HCT116 (cell line): ENCODE data around the gene NAGLU.

Experiments used
- CEBPB ChIP-seq: IDR thresholded peaks from 2 replicates; pipeline ENCODE4 v1.6.1; 2012; ENCODE audit warnings: low read depth
- ELF1 ChIP-seq: IDR thresholded peaks from 2 replicates; pipeline ENCODE4 v1.6.1; 2012; ENCODE audit warnings: low read depth, borderline replicate concordance
- POLR2A ChIP-seq: IDR thresholded peaks from 2 replicates; pipeline ENCODE4 v1.7.0; 2011; ENCODE audit warnings: borderline replicate concordance; ENCODE audit not compliant: insufficient read depth, insufficient read length; ENCODE audit errors: extremely low read depth
- TF ChIP-seq, protein P1 (sequence below), 3 experiments: fragments of 200-600 bp in 1 of 3; sonication (generic) in 1 of 3; IDR thresholded peaks in 2 of 3; conservative IDR thresholded peaks in 1 of 3; 2 replicates each; pipeline ENCODE4 v1.5.1; 2012 to 2017; ENCODE audit warnings: low read depth in 2 of 3, low read length in 2 of 3, antibody characterized with exemption in 1 of 3, borderline replicate concordance in 1 of 3, control low read depth in 1 of 3, mild to moderate bottlenecking in 1 of 3, mixed read lengths in 1 of 3, mixed run types in 1 of 3, moderate library complexity in 1 of 3; ENCODE audit not compliant: insufficient read depth in 1 of 3

GRCh38 chr17:42586514-42587230 lies 50.6 kb downstream of the NAGLU start:
- no peak for TF ChIP-seq POLR2A
- TF ChIP-seq, protein P1, sequence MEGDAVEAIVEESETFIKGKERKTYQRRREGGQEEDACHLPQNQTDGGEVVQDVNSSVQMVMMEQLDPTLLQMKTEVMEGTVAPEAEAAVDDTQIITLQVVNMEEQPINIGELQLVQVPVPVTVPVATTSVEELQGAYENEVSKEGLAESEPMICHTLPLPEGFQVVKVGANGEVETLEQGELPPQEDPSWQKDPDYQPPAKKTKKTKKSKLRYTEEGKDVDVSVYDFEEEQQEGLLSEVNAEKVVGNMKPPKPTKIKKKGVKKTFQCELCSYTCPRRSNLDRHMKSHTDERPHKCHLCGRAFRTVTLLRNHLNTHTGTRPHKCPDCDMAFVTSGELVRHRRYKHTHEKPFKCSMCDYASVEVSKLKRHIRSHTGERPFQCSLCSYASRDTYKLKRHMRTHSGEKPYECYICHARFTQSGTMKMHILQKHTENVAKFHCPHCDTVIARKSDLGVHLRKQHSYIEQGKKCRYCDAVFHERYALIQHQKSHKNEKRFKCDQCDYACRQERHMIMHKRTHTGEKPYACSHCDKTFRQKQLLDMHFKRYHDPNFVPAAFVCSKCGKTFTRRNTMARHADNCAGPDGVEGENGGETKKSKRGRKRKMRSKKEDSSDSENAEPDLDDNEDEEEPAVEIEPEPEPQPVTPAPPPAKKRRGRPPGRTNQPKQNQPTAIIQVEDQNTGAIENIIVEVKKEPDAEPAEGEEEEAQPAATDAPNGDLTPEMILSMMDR (IDR thresholded peaks at IDR 0.05 in 2 of 3, conservative IDR thresholded peaks at IDR 0.05 in 1 of 3; ENCODE audit: borderline replicate concordance in 1 of 3, insufficient read depth in 1 of 3, low read depth in 2 of 3, low read length in 2 of 3): no peak
- TF ChIP-seq ELF1: no peak
- TF ChIP-seq CEBPB: no peak
